H1 (cell line): Measurements from ENCODE around the gene PLD3. TPM values are rescaled to one million over a fixed set of nuclear protein-coding genes. Genes with fewer than 3 reads are reported as not detected.

Experiments used
- BACH1 ChIP-seq: IDR thresholded peaks from 2 replicates; pipeline ENCODE4 v1.6.1; 2012; ENCODE audit warnings: low read length, improper control_type of control experiment
- BRCA1 ChIP-seq: IDR thresholded peaks from 2 replicates; pipeline ENCODE4 v1.6.1; 2012; ENCODE audit warnings: low read depth, low read length, improper control_type of control experiment
- CEBPB ChIP-seq: IDR thresholded peaks from 2 replicates; pipeline ENCODE4 v1.6.1; 2012; ENCODE audit warnings: low read depth, low read length
- CHD2 ChIP-seq: IDR thresholded peaks from 2 replicates; pipeline ENCODE4 v1.6.1; 2012; ENCODE audit warnings: low read length, improper control_type of control experiment
- CTCF ChIP-seq, 3 experiments: IDR thresholded peaks; 1 replicate in 2 of 3; 2 replicates in 1 of 3; pipeline versions ENCODE4 v1.5.1 to v1.6.1; 2011; ENCODE audit warnings: low read length in 3 of 3, mild to moderate bottlenecking in 3 of 3, inconsistent platforms in 2 of 3, low read depth in 1 of 3, moderate library complexity in 1 of 3; ENCODE audit not compliant: insufficient read depth in 1 of 3; ENCODE audit errors: control extremely low read depth in 1 of 3
- GABPA ChIP-seq: IDR thresholded peaks from 2 replicates; pipeline ENCODE4 v1.6.1; 2011; ENCODE audit warnings: mild to moderate bottlenecking, low read length, moderate library complexity, borderline replicate concordance; ENCODE audit not compliant: insufficient read depth
- GTF2F1 ChIP-seq: IDR thresholded peaks from 2 replicates; pipeline ENCODE4 v1.6.1; 2012; ENCODE audit warnings: low read depth, low read length, improper control_type of control experiment, borderline replicate concordance
- HDAC6 ChIP-seq: IDR thresholded peaks from one replicate; pipeline ENCODE4 v1.7.1; 2012; ENCODE audit warnings: low read depth, mild to moderate bottlenecking, inconsistent platforms, low read length, moderate library complexity
- JUN ChIP-seq: IDR thresholded peaks from 2 replicates; pipeline ENCODE4 v1.6.1; 2011; ENCODE audit warnings: low read depth, mild to moderate bottlenecking, improper control_type of control experiment, low read length
- JUND ChIP-seq: IDR thresholded peaks from 2 replicates; pipeline ENCODE4 v1.6.1; 2011; ENCODE audit warnings: mild to moderate bottlenecking, improper control_type of control experiment, low read length
- MAX ChIP-seq: IDR thresholded peaks from 2 replicates; pipeline ENCODE4 v1.6.1; 2012; ENCODE audit warnings: inconsistent platforms
- PHF8 ChIP-seq: fragments of 200-600 bp; sonication (generic); conservative IDR thresholded peaks from 2 replicates; pipeline ENCODE4 v1.7.1; 2012; ENCODE audit warnings: low read depth, mild to moderate bottlenecking, inconsistent platforms, low read length, moderate library complexity
- POLR2A ChIP-seq, 2 experiments: IDR thresholded peaks; 1 replicate in 1 of 2; 2 replicates in 1 of 2; pipeline ENCODE4 v1.6.1; 2011; ENCODE audit warnings: low read depth in 2 of 2, low read length in 2 of 2, mild to moderate bottlenecking in 2 of 2; ENCODE audit errors: control extremely low read depth in 1 of 2
- POLR2AphosphoS5 ChIP-seq: IDR thresholded peaks from 2 replicates; pipeline ENCODE4 v1.6.1; 2011; ENCODE audit warnings: low read depth, low read length
- SIN3A ChIP-seq, 2 experiments: IDR thresholded peaks in 1 of 2; conservative IDR thresholded peaks in 1 of 2; 2 replicates each; pipeline ENCODE4 v1.6.1; 2011 to 2012; ENCODE audit warnings: low read length in 2 of 2, improper control_type of control experiment in 1 of 2, low read depth in 1 of 2, mild to moderate bottlenecking in 1 of 2
- SIRT6 ChIP-seq: IDR thresholded peaks from one replicate; pipeline ENCODE4 v1.7.1; 2012; ENCODE audit warnings: low read length, inconsistent platforms
- SP1 ChIP-seq: IDR thresholded peaks from 2 replicates; pipeline ENCODE4 v1.6.1; 2011; ENCODE audit warnings: low read depth, low read length
- TAF7 ChIP-seq: optimal IDR thresholded peaks from 2 replicates; pipeline ENCODE3; 2011; ENCODE audit warnings: low read depth, mild to moderate bottlenecking, inconsistent platforms, low read length, moderate library complexity, borderline replicate concordance
- TEAD4 ChIP-seq: IDR thresholded peaks from 2 replicates; pipeline ENCODE4 v1.6.1; 2012; ENCODE audit warnings: low read depth, low read length, inconsistent platforms, mixed read lengths
- polyA plus RNA-seq, 7 experiments: library from polyadenylated mRNA; depleted of rRNA in 3 of 7; stranded (reverse) in 5 of 7; unstranded in 2 of 7; fragments of >200 nt in 5 of 7; fragments of 200-250 nt in 2 of 7; gene quantifications; 1 replicate in 5 of 7; 2 replicates in 1 of 7; 4 replicates in 1 of 7; pipeline versions ENCODE4 v1.2.1 to v1.2.3, GENCODE V29; 2011 to 2013; ENCODE audit warnings: missing spikeins in 2 of 7, mixed read lengths in 2 of 7
- total RNA-seq: library from RNA; stranded (reverse); fragmentation: NEBNext Ultra II Directional; extraction: Animal tissue kit (Norgen Biotek cat#: 25700); gene quantifications from 2 replicates; pipeline ENCODE4 v1.2.1, GENCODE V29; 2021
- TF ChIP-seq, protein P1 (sequence below): IDR thresholded peaks from 2 replicates; pipeline ENCODE4 v1.6.1; 2011; ENCODE audit warnings: low read length, improper control_type of control experiment

Gene PLD3
- total and polyA plus RNA-seq, 2 of the 8 experiments (the other 6 are each of a cell fraction or from before 2014, with no cell fraction given): 180 to 543 TPM

- TF ChIP-seq CTCF (IDR thresholded peaks at IDR 0.05; ENCODE audit: control extremely low read depth in 1 of 3, insufficient read depth in 1 of 3, low read depth in 1 of 3, low read length in 3 of 3) (no peak), POLR2A (IDR thresholded peaks at IDR 0.05; ENCODE audit: control extremely low read depth in 1 of 2, low read depth in 2 of 2, low read length in 2 of 2) (no peak), CHD2 (no peak), SIN3A (conservative IDR thresholded peaks at IDR 0.05 in 1 of 2, IDR thresholded peaks at IDR 0.05 in 1 of 2; ENCODE audit: low read depth in 1 of 2, low read length in 2 of 2) (no peak; a peak in 1 of 4 replicates), MAX (peak; percentile 98), GABPA (no peak), BRCA1 (no peak), SIRT6 (no peak), CEBPB (no peak), POLR2AphosphoS5 (no peak), JUN (no peak), HDAC6 (no peak), JUND (no peak), TEAD4 (no peak), BACH1 (no peak), TAF7 (no peak), GTF2F1 (no peak), PHF8 (no peak), SP1 (peak; percentile 69; the same call in 1 of the 2 replicates)
- TF ChIP-seq, protein P1, sequence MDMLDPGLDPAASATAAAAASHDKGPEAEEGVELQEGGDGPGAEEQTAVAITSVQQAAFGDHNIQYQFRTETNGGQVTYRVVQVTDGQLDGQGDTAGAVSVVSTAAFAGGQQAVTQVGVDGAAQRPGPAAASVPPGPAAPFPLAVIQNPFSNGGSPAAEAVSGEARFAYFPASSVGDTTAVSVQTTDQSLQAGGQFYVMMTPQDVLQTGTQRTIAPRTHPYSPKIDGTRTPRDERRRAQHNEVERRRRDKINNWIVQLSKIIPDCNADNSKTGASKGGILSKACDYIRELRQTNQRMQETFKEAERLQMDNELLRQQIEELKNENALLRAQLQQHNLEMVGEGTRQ: peak; percentile 76
These were observed 50.1 kb downstream of the PLD3 start (continued) for GRCh38 chr19:40398417-40399131.
